ENCODE measurements around the gene PRG2. TPM values are rescaled to one million over a fixed set of nuclear protein-coding genes. Genes with fewer than 3 reads are reported as not detected.
"Not testable (repeated sequence)": the region's sequence is repeated elsewhere in the genome, so short reads cannot be mapped to it uniquely, and the experiment has no call there.

Gene PRG2
- total RNA-seq, 1 donor from 2014 or later, result not detected

- no peak for DNase-seq
These were observed 45.6 kb downstream of the PRG2 start for GRCh38 chr11:57344826-57345225.

- DNase-seq, result no peak
These were observed 46.6 kb downstream of the PRG2 start for GRCh38 chr11:57343825-57344224.

GRCh38 chr11:57342702-57343101, 47.7 kb downstream of the PRG2 start:
- no peak for DNase-seq

- DNase-seq, result no peak
These were observed 49.1 kb downstream of the PRG2 start for GRCh38 chr11:57341250-57341808.

DNA sequence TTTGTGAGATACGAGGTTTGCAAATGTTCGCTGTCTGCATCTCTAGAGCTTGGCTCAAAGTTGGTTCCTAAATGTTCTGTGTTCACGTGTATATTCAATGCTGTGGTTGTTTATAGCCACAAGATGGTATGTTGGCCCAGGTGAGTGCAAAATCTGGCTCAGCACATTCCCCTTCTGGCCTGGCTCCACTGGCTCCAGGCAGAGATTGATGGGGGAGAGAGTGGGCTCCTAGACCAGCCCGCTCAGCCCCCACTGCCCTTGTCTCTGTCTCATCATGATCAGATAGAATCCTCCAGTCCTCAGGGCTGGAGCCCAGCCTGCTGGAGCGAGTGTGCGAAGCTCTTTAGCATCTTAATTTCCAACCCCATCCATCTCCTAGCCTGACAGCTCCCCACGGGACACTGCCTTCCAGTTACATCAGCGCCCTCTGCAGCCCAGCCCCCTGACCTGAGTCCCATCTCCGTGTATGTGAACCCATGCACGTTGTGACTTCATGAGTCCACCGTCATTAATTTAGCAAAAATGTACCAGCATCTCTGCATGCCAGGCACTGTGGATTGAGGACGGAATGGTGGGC, 50.3 kb downstream of the PRG2 start:
- peak; percentile 49 for DNase-seq

- no peak for DNase-seq
These were observed 51.1 kb downstream of the PRG2 start for GRCh38 chr11:57339328-57339727.

- no peak for DNase-seq
These were observed 52.3 kb downstream of the PRG2 start, which contains the start of gene P2RX3 for GRCh38 chr11:57338142-57338541. Gene P2RX3, plus strand, starts transcription at chr11:57338352. Its CDS starts 199 bp downstream, at chr11:57338551.

DNA sequence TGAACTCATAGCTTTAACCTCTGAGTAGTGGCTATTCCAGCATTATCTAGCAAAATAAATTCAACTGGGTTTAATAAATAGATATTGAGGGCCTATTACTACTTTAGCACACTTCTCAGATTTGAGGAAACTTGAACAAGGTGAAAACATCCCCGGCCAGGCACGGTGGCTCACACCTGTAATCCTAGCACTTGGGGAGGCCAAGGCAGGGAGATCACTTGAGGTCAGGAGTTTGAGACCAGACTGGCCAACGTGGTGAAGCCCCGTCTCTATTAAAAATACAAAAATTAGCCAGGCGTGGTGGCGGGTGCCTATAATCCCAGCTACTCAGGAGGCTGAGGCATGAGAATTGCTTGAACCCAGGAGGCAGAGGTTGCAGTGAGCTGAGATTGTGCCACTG, 53.6 kb downstream of the PRG2 start:
- not testable (repeated sequence) for DNase-seq

Other genes with a start within 250 kb of the PRG2 start
- gene LRRC55, start 208.7 kb downstream of the PRG2 start, total RNA-seq, result 0.05 and 0.34 TPM in 2 replicates
- 3.0 and 19.6 TPM in 2 replicates for gene APLNR, start 153.4 kb downstream of the PRG2 start, total RNA-seq
- 74.3 and 79.6 TPM in 2 replicates for gene TNKS1BP1, start 65.7 kb downstream of the PRG2 start, total RNA-seq
- gene SSRP1, start 54.8 kb downstream of the PRG2 start, total RNA-seq, result 58.9 and 160 TPM in 2 replicates
- gene P2RX3, start 52.3 kb downstream of the PRG2 start, total RNA-seq, result not detected in 2 replicates
- gene PRG3, start 9.5 kb downstream of the PRG2 start, total RNA-seq, result not detected in 2 replicates
- gene SLC43A3, start 36.5 kb upstream of the PRG2 start, total RNA-seq, result 57.7 and 101 TPM in 2 replicates
- gene RTN4RL2, start 69.9 kb upstream of the PRG2 start, total RNA-seq, result 0.14 and 0.51 TPM in 2 replicates
- gene SLC43A1, start 125.1 kb upstream of the PRG2 start, total RNA-seq, result 16.7 and 18.4 TPM in 2 replicates
- gene TIMM10, start 140.1 kb upstream of the PRG2 start, total RNA-seq, result 28.1 and 39.8 TPM in 2 replicates
- not detected in 2 replicates for gene SMTNL1, start 146.9 kb upstream of the PRG2 start, total RNA-seq
- gene UBE2L6, start 177.0 kb upstream of the PRG2 start, total RNA-seq, result 37.4 and 41.5 TPM in 2 replicates
- 0.19 and 0.85 TPM in 2 replicates for gene SERPING1, start 207.0 kb upstream of the PRG2 start, total RNA-seq

Data from dermis blood vessel endothelial cell (primary cell).